HG03039 (cell line): ENCODE measurements around the gene TWIST2.

Source experiments
- ATAC-seq: cut with Tn5 transposase; IDR thresholded peaks from one replicate; pipeline ENCODE4 v1.9.1; 2021; ENCODE audit warnings: mild to moderate bottlenecking, moderate library complexity; ENCODE audit not compliant: unreplicated experiment

The TWIST2 gene

DNA sequence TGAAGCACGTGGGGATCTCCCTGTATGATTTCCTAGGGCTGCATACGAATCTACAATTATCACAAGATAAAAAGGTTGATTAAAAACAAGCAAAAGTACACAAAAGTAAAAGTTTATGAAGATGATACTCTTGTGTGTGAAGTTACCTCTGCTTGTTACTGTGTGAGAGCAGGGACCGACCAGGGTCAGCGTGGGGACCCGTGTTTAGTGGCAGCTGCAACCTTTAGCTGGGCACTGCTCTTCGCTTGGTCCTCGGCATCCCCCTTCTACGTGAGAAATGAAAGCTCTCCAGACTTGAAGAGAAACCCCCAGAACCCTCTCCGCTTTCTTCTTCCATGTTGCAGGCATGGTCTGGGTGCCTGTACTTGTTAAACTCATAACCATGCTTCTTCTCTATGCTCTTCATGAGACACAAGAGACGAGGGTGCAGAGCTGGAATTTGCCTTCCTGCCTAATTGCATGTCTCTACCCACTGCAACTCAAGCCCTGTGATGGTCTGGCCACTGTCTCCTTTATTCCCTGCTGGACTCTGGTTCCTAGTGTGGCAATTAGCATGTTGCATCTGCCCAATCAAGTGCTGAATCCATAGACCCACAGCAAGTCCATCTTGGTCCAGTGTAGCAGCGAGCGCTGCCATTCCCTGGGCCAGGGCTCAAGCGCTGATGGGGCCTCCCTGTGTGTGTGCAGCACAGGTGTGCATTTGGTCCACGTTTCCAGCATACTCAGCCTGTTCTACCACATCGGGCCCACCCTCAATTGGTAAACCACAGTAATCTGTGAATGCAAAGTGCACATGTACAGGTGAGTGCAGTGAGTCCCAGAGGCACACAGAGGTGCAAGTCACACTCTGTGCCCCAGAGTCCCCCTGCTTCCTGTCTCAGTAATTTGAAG is 88.5 kb downstream of the TWIST2 start:
- no peak for ATAC-seq

DNA sequence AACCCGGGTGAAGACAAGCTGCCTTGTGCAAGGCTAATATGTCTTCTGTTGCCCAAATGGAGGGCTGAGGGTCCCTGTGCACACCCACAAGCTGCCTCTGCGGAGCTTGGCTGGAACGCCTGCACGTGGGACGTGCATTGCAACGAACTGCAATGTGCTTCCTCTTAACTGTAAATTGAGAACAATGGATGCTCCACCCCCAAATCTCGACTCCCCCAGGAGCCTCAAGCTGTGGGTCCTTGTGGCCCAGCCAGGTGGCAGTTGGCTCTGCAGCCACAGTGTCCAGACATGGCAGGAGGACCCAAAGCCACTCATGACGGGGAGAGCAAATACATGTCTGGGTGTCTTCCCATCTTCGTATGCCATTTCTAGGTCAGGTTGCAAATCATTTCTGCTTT is 90.1 kb downstream of the TWIST2 start:
- no peak for ATAC-seq

DNA sequence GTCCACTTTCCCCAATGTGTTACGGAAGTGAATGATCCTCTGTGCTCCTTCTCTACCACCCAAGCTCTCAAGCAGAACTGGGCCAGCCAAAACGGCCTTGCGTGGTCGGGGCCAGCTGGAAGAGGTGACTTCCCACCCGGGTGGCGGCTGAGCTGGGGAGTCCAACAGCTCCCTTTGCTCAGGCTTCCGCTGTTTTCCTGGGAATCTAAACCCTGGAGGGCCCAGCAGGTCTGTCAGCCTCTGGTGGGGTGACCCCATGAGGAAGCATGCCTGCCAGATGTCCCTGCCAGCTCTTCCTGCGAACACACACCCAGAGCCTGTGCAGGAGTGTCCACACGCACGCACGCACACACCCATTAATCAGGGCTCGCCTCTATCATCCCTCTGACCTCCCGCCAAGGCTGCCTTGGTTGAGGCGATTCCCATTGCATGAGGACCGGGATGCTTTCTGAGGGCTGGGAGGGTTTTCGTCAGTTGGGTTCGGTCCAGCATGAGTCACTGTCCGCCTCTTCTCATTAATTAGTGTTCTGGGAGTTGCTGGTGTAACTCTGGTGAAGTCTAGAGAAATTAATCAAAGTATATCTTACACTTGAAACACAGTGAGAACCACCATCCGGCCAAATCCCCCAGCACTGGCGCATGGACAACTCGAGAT is 90.6 kb downstream of the TWIST2 start:
- no peak for ATAC-seq

DNA sequence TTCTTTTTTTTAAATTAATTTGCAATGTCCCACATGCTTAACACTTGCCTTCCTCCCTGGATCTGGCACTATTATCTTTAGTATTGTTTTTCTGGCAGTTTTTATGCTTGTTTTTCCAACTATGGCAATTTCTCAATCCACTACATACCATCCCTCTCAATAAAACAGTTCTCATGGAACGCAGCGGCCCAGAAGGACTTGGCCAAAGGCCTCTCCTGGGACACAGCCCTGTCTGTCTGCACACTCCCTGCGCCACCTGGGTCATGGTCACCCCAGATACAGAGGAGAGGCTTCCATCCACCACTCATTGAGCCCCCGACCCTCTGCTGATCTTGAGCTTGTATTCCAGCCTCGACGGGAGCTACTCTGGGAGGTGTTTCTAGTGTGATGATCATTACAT is 91.2 kb downstream of the TWIST2 start:
- no peak for ATAC-seq

DNA sequence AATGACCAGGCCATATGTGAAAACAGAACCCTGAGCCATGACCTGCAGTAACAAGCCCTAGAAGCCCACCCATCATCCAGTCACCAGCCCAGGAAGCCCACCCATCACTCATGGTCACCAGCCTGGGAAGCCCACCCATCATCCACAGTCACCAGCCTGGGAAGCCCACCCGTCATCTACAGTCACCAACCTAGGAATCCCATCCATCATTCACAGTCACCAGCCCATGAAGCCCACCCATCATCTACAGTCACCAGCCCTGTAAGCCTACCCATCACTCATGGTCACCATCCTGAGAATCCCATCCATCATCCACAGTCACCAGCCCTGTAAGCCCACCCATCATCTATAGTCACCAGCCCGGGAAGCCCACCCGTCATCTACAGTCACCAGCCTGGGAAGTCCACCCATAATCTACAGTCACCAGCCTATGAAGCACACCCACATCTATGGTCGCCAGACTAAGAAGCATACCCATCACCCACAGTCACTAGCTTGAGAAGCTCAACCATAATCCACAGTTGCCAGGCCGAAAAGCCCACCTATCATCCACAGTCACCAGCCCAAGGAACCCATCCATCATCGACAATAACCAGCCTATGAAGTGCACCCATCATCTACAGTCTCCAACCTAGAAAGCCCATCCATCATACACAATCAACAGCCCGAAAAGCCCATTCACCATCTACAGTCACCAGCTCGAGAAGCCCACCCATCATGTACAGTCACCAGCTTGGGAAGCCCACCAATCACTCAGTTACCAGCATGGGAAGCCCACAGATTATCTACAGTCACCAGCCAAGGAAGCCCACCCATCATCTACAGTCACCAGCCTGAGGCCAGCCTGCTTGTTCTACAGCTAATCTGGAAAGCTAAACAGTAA is 91.9 kb downstream of the TWIST2 start:
- ATAC-seq: no peak

DNA sequence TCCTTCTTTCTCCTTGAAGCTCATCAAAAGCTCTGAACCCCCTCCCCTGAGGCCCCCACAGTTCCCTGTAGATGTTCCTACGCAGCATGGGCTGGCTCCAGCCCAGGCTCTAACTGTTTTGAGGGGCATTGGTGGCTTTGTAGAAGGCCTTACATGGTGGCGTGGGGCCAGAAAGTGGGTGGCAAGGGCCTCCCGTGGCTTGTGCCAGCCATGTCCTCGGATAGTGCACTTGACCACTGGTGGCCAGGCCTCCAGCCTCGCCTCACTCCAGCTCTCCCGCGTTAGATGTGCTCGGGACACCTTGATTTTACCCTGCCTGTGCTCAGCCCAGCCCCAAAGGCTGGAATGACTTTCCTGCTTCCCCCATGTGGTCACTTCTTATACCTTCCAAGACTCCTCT is 92.9 kb downstream of the TWIST2 start:
- no peak for ATAC-seq

DNA sequence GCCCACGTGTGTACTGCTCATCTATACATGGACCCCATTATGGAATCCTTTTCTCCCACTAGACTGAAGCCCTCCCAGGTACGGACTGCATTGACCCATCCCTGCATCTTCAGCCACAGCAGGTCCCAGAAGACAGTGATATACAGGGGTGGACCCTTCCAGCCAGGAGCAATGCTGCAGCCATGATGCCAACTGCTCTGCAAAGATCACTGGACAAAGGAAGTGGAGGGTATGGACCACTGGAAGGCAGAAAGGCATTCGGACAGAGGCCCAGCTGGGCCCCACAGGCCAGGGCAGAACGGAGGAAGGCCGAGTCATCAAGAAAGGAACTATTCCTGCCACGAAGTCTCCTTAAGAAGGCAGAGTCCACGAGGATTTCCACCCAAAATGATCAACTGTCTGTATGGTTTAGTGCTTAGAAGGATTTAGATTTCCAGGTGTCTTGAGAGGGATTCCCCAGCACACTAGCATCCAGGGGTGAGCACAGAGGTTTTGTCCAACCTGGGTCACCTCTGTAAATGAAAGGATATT is 93.4 kb downstream of the TWIST2 start:
- ATAC-seq: no peak

DNA sequence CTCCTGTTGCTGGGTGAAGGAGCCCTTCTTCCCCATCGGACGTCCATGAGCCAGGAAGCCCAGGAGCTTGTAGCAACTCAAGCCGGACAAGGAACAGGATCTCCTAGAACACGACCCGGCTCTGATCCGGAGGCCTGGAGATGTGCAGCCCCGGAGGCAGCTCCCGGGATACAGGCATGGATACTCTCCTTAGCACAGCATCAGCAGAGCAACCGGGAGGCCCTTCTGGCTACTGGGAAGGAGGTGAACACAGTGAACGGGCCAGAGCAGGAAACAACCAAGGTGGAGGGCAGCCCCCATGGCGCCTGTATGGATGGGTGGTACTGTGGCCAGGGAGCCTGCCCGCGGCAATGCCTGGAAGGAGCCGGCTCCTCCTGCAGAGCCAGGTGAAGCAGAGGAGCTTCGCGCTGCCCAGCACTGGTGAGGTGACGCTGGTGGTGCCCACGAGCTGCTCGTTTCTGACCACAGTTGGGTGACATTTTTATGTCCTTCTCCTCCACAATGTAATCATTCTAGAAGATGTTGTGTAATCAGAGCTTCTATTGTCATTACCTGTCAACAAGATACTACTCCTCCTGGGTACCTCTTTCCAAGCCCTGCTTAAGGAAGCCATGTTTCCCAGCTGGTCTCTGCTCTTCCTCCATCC is 94.3 kb downstream of the TWIST2 start:
- no peak for ATAC-seq

DNA sequence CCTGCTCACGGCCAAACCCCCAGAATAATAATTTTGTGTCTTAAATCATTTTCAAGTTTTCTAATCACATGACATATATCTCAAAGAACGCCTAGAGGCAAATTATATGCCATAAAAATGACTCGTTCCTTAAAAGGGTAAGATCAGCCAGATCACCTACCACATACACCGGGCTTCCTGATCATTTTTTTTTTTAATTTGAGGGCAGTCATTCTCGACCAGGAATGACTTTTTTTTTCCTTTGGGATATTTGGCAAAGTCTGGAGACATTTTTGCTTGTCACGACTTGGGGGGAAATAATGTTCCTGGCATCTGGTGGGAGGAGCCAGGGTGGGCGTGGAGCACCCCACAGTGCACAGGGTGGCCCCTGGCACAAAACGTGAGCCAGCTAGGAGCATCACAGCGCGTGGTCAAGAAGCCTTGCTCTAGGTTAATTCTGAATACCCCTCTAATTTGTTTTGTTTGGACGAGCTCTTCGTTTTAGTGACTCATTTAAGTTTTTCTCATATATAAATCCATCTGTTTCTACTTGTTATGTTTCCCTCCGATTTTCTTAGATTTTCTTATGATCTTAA is 94.9 kb downstream of the TWIST2 start:
- ATAC-seq: no peak

DNA sequence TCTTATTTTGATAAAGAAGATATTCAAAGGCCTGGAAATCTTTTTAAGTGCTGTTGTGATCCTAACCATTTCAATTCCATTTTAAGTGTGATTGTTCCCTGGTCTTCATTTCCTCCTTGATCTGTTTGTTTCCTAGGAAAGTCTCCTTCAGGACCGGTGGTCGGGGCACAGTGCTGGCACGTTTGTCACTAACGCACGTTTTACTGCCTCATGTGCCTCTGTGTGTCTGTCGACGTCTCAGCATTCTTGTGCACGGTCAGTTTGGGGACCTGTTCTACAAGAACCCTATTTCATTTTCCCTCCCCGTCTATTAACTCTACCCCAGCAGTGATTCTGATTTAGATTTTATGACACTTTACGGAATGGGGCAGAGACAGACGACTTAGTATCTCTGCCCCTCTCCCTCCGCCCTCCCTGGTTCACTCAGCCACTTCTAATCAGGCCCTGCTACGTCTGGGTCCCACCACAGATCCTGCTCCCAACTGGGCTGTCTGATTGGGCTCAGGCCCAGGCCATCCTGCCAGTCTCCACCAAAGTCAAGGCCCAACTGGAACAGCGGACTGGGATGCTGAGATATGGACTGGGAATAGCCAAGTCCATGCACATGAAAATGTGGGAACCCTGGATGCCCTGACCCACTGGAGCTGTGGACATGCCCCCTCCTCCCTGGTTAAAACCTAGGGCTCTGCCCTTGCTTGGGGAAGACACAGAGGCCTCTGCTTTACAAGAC is 95.6 kb downstream of the TWIST2 start:
- ATAC-seq: no peak

DNA sequence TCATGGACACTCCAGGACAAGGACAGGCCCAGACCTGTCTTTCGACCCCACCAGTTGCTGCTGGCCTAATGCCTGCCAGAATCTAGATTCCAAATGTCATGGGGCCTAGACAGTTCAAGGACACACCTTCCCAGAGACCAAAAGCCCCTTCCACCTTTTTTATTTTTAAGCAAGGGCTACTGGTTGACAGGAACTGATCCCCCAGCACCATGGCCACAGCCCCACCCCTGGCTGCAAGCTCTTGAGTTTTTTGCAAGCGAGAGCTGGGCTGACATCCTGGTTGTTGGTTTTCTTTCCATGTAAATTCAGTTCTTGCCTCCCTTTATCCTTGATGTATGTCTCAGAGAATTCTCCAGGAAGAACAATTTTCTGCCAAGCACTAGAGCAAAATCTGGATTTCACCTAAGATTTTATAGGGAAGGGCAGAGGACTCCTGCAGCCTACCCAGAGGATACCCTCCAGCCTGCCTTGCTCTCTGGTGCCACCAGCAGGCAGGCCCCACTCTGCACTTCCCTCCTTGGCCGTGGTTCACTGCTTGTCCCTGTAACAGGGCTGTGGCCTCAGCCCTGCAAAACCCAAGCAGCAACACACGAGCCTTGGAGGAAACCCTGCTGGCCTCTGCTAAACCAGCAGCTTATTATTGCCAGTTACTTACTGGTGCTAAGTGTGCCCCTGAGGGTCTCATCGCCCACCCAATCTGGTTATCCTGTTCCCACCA is 97.7 kb downstream of the TWIST2 start:
- no peak for ATAC-seq

DNA sequence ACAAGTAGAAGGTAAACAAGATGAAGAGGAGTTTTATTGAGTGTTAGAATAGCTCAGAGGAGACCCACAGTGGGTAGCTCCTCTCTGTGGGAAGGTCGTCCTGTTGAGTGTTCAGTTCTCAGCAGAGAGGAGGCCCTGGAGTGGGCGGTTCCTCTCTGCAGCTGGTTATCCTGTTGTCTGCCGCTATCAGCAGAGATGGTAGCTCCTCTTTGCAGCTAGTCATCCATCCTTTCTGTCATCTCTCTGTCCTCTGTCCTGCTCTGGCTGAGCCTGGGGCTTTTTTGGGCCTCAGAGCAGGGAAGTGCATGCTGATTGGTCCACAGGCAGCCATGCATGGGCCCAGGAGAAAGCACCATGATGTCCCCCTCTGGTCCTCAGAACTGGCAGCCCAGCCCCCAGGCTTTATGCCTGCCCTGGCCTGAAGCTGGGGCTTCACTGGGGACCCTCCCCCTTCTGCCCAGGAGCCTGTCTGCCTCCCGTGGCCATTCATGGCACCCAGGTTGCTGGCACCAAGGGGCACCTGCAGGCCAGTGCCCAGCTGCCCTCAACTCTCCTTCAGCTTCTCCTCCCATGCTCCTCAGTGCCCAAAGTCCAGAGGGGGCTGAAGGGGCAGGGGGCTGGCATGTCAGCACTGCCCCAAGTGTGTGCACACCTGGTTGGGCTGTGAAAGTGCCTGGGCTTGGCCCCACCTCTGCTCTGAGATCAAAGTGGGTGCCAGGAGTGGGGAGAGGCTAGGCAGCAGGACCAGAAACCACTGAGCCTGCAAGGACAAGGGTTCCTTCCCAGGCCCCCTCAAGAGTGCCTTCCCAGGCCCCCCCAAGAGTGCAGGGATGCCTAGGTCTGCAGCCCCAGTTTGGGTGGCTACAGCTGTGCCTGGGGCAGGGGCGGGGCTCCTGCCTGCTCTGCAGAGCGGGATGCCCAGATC is 98.7 kb downstream of the TWIST2 start:
- ATAC-seq: no peak

DNA sequence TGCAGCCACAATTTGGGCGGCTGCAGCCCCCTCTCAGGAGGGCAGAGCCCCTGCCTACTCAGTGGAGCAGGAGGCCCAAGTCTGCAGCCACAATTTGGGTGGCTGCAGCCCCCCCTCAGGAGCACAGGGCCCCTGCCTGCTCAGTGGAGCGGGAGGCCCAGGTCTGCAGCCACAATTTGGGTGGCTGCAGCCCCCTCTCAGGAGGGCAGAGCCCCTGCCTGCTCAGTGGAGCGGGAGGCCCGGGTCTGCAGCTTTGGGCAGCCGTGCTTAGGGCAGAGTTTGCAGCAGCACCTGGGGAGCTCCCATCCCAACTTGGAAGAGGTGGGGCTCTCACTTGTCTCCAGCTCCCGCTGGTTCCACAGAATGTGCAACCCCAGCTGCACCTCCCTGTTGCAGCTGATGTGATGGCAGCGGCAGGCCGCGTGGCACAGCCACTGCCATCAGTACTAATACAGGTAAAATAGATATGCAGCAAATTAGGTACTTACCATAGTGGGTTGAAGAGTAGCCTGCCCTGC is 99.4 kb downstream of the TWIST2 start:
- ATAC-seq: no peak

DNA sequence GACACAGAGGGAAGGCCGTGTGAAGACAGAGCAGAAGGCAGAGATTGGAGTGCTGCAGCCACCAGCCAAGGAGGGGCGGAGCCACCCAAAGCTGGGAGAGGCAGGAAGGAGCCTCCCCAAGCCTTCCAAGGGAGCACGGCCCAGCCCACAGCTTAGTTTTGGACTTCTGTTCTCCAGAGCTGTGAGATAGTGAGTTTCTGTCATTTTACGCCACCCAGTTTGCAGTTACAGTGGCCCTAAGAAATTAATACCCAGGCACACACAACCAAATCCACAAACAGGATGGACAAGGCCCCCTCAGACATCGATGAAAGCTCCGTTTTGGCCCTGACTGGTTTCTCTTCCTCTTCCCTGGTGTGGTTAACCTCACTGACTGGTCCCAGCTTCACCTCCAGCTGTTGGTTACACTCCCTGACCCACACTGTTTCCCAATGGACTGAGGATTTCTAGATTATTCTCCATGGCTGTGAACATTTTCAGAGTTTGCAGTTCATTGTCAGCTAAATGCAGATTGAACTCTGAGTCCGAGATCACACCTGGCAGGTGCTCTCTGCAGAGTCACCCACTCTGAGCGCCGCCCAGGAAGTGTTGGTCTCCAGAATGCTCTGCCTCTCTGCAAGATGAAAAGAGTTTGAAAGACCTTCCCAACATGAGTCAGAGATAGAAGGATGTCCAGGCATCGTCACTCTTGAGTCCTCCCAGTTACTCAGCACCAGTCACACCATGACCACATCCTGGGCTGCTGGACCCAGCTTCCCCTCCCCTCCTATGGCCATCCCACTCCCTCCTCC is 100.2 kb downstream of the TWIST2 start:
- no peak for ATAC-seq

DNA sequence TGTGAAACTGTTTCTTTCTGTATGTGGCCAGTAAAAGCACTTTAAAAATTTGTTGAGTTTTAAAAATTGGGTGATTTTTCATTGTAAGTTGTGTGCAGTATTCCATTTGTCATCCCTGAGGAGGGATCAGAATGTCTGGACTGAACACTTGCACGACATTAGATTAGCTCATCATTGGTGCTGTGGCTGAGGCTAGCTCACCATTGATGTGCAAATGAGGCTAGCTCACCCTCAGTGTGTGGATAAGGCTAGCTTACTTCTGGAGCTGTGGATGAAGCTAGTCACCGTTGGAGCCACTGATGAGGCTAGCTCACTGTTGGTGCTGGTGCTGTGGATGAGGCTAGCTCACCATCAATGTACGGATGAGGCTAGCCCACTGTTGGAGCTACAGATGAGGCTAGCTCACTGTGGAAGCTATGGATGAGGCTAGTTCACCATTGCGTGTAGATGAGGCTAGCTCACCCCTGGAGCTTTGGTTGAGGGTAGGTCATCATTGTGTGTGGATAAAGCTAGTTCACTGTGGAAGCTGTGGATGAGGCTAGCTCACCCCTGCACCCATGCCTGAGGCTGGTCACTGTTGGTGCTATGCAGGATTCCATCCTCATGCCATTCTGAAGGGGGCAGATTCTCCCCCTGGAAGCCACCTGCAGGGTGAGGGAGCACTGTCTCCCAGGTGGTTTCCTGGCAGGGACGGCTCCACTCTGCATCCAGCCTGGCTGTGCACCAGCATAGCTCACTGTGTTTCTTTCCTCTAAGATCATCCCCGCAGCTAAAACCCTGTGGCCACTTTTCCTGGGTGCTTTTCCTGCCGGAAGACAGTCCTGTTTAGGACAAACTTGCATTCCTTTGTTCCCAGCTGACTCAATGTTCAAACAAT is 101.1 kb downstream of the TWIST2 start:
- ATAC-seq: no peak
